Left lung (tissue), 10 donors: ENCODE data around the gene GHR. TPM values are rescaled to one million over a fixed set of nuclear protein-coding genes. Genes with fewer than 3 reads are reported as not detected.

Experiments
- ATAC-seq: fragments of 200-7000 bp; cut with Tn5 transposase; one replicate; pipeline ENCODE4 v1.9.1; 2020; ENCODE audit warnings: moderate library complexity
- DNase-seq, 4 donors: peaks; one replicate each; pipeline ENCODE4 v3.0.0-alpha.2; 2013 to 2020
- H3K27ac ChIP-seq, 2 donors: fragments of 200-600 bp; sonication (generic) in 1 of 2; one replicate each; pipeline versions ENCODE4 v1.5.0 to v1.8.0; 2020 to 2021
- H3K27me3 ChIP-seq, 2 donors: fragments of 200-600 bp; sonication (generic) in 1 of 2; one replicate each; pipeline versions ENCODE4 v1.5.0 to v1.8.0; 2020 to 2021
- H3K36me3 ChIP-seq, 2 donors: fragments of 200-600 bp; sonication (generic) in 1 of 2; one replicate each; pipeline versions ENCODE4 v1.5.0 to v1.8.0; 2020 to 2021
- H3K4me1 ChIP-seq, 2 donors: fragments of 200-600 bp; one replicate each; pipeline ENCODE4 v1.8.0; 2021
- H3K4me3 ChIP-seq, 2 donors: fragments of 200-600 bp; sonication (generic) in 1 of 2; one replicate each; pipeline versions ENCODE4 v1.5.0 to v1.8.0; 2020 to 2021; ENCODE audit warnings: mild to moderate bottlenecking in 1 of 2
- H3K9me3 ChIP-seq, 2 donors: fragments of 200-600 bp; sonication (generic) in 1 of 2; one replicate each; pipeline versions ENCODE4 v1.5.0 to v1.8.0; 2020 to 2021
- CTCF ChIP-seq, 2 donors: fragments of 200-600 bp; sonication (generic) in 1 of 2; IDR thresholded peaks; one replicate each; pipeline versions ENCODE4 v1.5.0 to v1.8.0; 2021; ENCODE audit warnings: antibody characterized with exemption in 2 of 2
- intact Hi-C, 2 donors: fragments of 100-400 bp; cut with DNase I; formaldehyde crosslinking; loops; one replicate each; pipeline versions ENCODE4 v1.11.2 to v1.14.2; 2022
- polyA plus RNA-seq, 6 donors: library from polyadenylated mRNA; unstranded; fragments of 120-200 nt; gene quantifications; one replicate each; pipeline ENCODE4 v1.2.1, GENCODE V29; 2013; ENCODE audit not compliant: insufficient read length in 6 of 6
- total RNA-seq, 2 donors: library from RNA; stranded (reverse); fragmentation: NEBNext Ultra II Directional; extraction: Animal tissue kit (Norgen Biotek cat#: 25700); gene quantifications; one replicate each; pipeline ENCODE4 v1.2.1, GENCODE V29; 2021
- donor health status: DM: no; HTN: yes; CAD: no.
- donor health status: DM: no; HTN: no; CAD: no.

The GHR gene
- total and polyA plus RNA-seq, 8 donors: 5.7 to 30.5 (median 26.3) TPM

- H3K36me3 ChIP-seq: no peaks in the 10 kb centered on the region
- H3K9me3 ChIP-seq: no peaks in the 10 kb centered on the region
- intact Hi-C loops: no loop called here
- no peak for TF ChIP-seq CTCF (IDR thresholded peaks at IDR 0.05)
- no peak overlapping the region for H3K27ac ChIP-seq
- H3K4me3 ChIP-seq: no peak overlapping the region
- no peak for ATAC-seq
- no peaks in the 10 kb centered on the region for H3K4me1 ChIP-seq
- DNase-seq: no peak
- no peaks in the 10 kb centered on the region for H3K27me3 ChIP-seq
Observed at GRCh38 chr5:42491699-42492098, 68.5 kb downstream of the GHR start.

- Histone ChIP-seq H3K9me3 (no peaks in the 10 kb centered on the region), H3K4me1 (no peaks in the 10 kb centered on the region), H3K27me3 (no peaks in the 10 kb centered on the region), H3K36me3 (no peaks in the 10 kb centered on the region), H3K4me3 (no peak overlapping the region), H3K27ac (no peak overlapping the region)
- DNase-seq (no peak), ATAC-seq (no peak)
- TF ChIP-seq CTCF (IDR thresholded peaks at IDR 0.05): no peak
- intact Hi-C loops: no loop called here
Observed at GRCh38 chr5:42492974-42493373, 69.7 kb downstream of the GHR start.

GRCh38 chr5:42494414-42494813 is 71.2 kb downstream of the GHR start:
- no peak for DNase-seq
- ATAC-seq: no peak
- no peaks in the 10 kb centered on the region for H3K36me3 ChIP-seq
- H3K27me3 ChIP-seq: no peaks in the 10 kb centered on the region
- intact Hi-C loops: no loop called here
- H3K9me3 ChIP-seq: no peaks in the 10 kb centered on the region
- no peak overlapping the region for H3K27ac ChIP-seq
- H3K4me1 ChIP-seq: no peaks in the 10 kb centered on the region
- no peak overlapping the region for H3K4me3 ChIP-seq
- no peak for TF ChIP-seq CTCF (IDR thresholded peaks at IDR 0.05)

- H3K9me3 ChIP-seq: no peaks in the 10 kb centered on the region
- H3K27ac ChIP-seq: no peak overlapping the region
- no peak for DNase-seq
- H3K4me1 ChIP-seq: no peaks in the 10 kb centered on the region
- intact Hi-C loops: no loop called here
- H3K27me3 ChIP-seq: no peaks in the 10 kb centered on the region
- no peak overlapping the region for H3K4me3 ChIP-seq
- H3K36me3 ChIP-seq: no peaks in the 10 kb centered on the region
- TF ChIP-seq CTCF (IDR thresholded peaks at IDR 0.05): no peak
- peak; percentile 51 for ATAC-seq
Observed at GRCh38 chr5:42495914-42496313, 72.7 kb downstream of the GHR start.

- ATAC-seq: no peak
Observed at GRCh38 chr5:42496397-42497156, 73.3 kb downstream of the GHR start.

More at GRCh38 chr5:42496397-42497156, 73.3 kb downstream of the GHR start:
- Histone ChIP-seq H3K36me3 (no peaks in the 10 kb centered on the region), H3K4me3 (no peak overlapping the region), H3K4me1 (no peaks in the 10 kb centered on the region), H3K9me3 (no peaks in the 10 kb centered on the region), H3K27me3 (no peaks in the 10 kb centered on the region), H3K27ac (no peak overlapping the region)
- TF ChIP-seq CTCF (IDR thresholded peaks at IDR 0.05): no peak
- DNase-seq: no peak
- intact Hi-C loops: no loop called here
